ENCODE data around the gene MTHFR. TPM values are rescaled to one million over a fixed set of nuclear protein-coding genes. Genes with fewer than 3 reads are reported as not detected.

Gene MTHFR
- total RNA-seq, 1 donor from 2014 or later: 30.2 TPM

- DNase-seq (ENCODE audit: low read depth in 2 of 2): no peak
Measured at GRCh38 chr1:11761285-11761684, 44.5 kb downstream of the MTHFR start.

GRCh38 chr1:11759791-11760190 lies 46.0 kb downstream of the MTHFR start:
- DNase-seq (ENCODE audit: low read depth in 2 of 2): no peak

DNA sequence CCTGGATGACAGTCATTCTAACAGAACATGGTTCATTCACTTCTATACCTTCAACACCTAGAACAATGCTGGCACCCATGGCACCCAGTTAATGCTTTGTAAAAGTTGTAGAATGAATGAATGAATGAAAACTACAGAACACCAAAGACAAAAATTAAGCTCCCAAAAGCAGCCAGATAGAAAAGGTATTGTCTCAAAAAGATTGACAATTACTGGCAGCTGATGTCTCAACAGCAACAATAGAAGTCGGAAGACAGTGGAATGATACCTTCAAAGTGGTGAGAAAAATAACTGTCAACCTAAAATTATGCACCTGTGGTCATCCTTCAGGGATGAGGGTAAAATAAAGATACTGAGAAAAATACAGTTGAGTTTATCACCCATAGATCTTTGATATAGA lies 48.7 kb downstream of the MTHFR start:
- no peak for DNase-seq (ENCODE audit: low read depth in 2 of 2)

GRCh38 chr1:11753555-11754208 lies 52.1 kb downstream of the MTHFR start:
- DNase-seq (ENCODE audit: low read depth in 2 of 2): no peak

DNA sequence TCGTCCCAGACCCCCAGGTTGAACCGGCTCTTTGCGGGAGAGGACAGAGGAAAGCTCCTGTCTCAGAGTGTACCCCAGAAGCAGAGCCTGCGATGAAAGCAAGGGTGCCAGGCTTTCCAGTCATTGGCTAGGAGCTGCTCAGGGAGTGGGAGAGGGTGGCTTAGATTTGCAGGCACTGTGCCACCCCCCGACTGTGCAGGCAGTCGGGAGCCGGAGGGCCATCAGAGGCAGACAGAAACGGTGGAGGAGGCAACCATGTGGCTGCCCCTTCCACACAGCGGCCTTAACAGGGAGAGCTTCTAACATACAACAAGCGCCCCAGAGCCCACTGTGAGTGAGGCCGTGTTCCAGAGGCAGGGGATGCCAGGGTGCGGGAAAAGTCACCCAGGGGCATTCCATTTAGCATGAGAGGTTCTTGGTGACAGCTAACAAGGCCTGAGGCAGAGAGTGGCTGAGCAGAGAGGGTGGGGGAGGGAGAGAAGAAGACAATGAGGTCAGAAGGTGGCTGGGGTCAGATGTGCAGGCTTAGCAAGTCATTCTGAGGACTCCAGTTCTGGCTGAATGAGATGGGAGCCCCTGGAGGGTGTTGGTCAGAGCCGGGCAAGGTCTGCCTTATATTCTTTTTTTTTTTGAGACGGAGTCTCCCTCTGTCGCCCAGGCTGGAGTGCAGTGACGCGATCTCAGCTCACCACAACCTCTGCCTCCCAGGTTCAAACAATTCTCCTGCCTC lies 53.2 kb downstream of the MTHFR start:
- DNase-seq (ENCODE audit: low read depth in 2 of 2): no peak

- no peak for DNase-seq (ENCODE audit: low read depth in 2 of 2)
Measured at GRCh38 chr1:11751087-11751486, 54.7 kb downstream of the MTHFR start.

GRCh38 chr1:11749996-11750395 lies 55.8 kb downstream of the MTHFR start:
- DNase-seq (ENCODE audit: low read depth in 2 of 2): no peak

GRCh38 chr1:11749203-11749689 lies 56.5 kb downstream of the MTHFR start:
- peak; percentile 12 to 27 for DNase-seq (ENCODE audit: low read depth in 2 of 2)

GRCh38 chr1:11748294-11749202 lies 57.2 kb downstream of the MTHFR start:
- DNase-seq (ENCODE audit: low read depth in 2 of 2): no peak

GRCh38 chr1:11746795-11747487 lies 58.8 kb downstream of the MTHFR start:
- no peak for DNase-seq (ENCODE audit: low read depth in 2 of 2)

DNA sequence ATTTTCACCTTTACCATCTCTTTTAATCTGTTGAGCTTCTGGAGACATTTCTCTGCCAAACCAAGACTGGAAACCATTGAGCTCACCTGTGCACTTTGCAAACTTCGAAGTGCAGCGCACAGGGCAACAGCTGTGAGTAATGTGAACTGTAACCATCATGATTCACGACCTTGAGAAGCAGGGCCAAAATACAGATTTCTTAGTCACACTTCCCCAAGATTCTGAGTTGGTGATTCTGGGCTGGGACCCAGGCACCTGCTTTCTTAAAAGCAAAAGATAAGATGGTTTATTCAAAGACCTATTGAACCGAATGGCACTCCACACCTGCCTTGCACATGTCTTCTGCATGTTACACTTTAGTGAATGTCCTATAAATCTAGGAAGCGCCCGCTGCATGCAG lies 59.7 kb downstream of the MTHFR start:
- no peak for DNase-seq (ENCODE audit: low read depth in 2 of 2)

- DNase-seq (ENCODE audit: low read depth in 2 of 2): no peak
Measured at GRCh38 chr1:11744287-11744686, 61.5 kb downstream of the MTHFR start.

GRCh38 chr1:11741919-11742558 lies 63.7 kb downstream of the MTHFR start:
- no peak for DNase-seq (ENCODE audit: low read depth in 2 of 2)

DNA sequence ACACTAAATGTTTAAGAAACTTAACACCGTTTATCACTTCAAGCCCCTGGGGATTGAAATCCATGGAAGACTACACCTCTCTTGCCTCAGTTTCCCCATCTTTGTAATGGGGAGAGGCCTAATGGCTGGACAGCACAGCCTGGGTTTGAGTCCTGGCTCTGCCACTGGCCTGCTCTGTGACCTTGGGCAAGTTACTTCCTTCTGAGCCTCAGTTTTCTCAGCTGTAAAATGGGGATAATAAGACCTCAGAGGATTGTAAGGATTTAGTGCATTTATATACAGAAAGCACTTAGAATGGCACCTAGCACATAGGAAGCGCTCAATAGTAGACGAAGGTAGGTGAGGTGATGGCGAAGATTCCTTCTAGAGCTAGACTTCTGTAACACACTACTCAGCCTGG lies 64.3 kb downstream of the MTHFR start:
- DNase-seq (ENCODE audit: low read depth in 2 of 2): no peak

DNA sequence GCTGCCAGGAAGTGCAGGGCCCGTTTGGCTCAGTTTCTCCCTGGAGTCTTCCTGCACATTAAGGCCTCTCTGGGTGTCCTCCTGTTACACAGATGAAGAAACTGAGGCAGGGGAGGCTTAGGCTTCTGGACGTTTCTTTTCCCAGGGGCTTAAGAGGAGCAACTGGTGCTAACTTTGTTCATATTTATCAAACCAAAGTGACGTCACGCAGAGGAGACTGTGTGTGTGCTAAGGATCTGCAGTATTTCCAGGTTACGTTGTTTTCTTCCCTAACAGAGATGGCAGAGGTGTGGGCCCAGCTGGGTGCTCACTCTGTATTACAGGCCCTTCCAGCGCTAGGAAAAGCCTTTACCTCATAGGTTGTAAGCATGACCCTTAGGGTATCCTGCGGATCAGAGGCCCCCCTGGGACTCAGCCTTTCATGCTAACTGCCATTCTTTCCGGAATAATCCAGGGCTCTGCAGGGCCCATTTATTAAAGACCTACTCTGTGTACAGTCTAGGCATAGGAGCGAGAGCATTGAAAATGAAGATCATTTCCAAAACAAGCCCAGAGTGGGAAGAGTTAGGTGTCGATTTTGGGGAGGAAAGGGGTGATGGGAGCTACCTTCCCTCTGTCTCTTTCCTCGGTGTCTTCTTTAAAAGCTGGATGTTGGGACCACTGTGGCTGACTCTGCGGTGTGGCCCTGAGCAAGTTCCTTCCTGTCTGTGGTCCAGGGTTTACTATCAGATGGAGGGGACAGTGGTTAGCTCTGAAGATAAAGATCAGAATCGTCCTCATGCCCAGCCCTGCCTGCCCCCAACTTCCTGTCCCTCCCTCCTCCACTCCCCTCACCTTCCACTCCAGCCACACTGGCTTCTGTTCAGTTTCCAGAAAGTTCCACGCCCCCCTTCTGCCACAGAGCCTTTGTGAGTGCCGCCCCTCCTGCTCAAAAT lies 65.2 kb downstream of the MTHFR start:
- DNase-seq (ENCODE audit: low read depth in 2 of 2): no peak

DNA sequence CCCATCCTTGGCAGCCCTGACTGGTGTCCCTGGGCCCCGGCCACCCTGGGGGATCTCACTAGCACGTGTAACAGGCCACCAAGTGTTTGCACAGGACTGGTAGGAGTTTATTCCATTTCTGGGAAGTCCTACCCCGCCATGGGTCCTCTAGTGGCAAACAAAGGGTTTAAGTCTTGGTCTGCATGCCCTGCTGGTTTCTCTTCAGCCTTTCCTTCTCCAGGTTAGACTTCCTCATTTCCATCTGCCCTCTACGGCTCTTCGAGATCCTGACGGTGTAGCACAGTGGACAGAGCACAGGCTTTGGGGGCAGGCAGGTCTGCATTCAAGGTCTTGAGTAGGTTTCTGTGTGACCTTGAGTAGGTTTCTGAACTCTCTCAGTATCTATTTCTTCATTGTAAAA lies 67.0 kb downstream of the MTHFR start:
- no peak for DNase-seq (ENCODE audit: low read depth in 2 of 2)

DNA sequence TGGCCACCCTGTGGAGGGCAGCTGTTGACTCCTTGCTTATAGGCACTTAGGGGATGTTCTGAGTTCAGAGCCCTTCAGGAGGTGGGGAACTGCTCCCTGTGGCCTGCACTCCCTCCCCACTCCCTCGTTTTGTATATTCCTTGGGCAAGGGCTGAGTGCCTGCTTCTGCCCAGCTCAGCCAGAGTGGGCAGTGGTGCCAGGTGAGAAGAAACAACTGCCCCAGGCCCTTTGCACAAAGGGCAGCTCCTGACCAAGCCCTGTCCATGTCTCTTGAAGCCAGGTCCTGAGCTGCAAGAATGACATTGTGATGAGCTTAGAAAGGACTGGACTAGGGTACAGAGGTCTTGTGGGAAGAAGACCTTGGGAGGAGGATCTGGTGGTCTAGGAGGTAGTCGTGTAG lies 67.7 kb downstream of the MTHFR start:
- no peak for DNase-seq (ENCODE audit: low read depth in 2 of 2)

DNA sequence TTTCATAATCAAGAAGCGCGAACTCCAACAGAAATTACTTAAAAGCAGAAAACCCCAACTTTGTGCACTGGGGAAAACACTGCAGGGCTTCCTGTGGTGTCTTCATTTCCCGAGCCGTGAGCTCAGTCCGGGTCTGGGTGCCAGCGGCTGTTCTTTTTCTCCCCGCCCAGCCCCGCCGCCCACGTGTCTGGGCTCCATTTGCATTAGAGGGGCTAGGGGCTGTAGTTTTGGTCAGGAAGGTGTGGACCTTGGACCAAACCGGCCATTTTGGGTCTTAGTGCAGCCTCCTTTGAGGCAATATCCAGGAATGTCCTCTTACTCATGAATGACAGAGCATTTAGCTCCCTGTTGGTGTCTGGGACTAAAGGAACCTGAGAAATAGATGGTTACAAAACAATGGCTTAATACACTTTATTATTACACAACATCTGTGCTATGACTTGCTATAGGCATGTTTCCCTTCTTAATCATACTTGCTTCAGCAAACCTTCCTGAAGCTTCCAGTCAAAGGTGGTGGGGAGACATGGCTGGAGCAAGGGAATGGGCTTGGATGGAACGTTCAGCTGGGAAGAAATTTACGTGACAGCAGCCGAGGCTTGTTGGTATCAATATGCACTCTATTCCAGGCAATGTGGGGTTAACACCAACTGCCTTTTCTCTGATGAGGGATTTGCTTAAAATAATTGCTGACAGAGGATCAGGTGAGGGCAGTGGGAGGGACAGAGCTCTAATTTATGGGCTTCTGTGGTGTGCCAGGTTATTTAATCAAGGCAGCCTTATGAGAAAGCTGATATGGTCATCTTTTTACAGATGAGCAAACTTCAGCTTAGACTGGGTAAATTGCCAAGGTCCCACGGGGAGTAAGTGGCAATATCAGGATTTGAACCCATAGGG lies 68.8 kb downstream of the MTHFR start:
- DNase-seq (ENCODE audit: low read depth in 2 of 2): peak; percentile 18 to 48
